ENCODE data around the gene LIX1.
"Not testable (repeated sequence)": the region's sequence is repeated elsewhere in the genome, so short reads cannot be mapped to it uniquely, and the experiment has no call there.

The LIX1 gene

DNA sequence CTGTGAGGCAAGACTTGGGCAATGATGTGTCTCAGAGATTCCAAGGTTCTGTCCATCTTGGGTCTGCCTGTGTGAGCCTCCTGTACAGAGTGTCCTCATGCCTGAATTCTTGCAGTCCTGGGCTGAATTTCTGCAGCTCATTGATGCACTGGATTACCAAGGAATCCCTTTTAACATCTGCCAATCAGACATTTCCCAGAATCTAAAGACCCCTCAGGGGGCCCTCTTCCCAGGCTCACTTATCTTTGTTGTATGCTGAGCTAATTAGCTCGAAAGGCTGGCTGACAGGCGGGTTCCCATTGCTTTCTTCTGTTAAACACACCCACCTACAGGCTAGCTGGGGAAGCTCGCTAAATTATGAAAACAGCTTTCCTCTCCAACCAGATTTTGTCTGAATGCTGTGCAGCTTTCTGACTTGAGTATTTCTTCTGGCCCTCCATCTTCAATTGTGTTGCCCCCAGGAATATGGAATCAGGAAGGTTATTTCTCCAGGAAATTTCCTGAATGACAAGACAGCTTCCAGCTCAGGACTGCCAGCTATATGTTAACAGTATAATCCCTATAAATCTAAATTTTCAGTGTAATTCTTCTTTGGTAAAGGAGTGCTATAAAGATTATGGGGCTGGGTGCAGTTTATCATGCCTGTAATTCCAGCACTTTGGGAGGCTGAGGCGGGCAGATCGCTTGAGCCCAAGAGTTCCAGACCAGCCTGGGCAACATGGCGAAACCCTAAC lies at the start of gene LIX1:
TSS of gene LIX1 (minus strand) at position 91 of the 734 bp plus-strand sequence. CDS start at position 56, 35 bp downstream.
- peak; percentile 29 for DNase-seq (ENCODE audit: low spot score)

DNA sequence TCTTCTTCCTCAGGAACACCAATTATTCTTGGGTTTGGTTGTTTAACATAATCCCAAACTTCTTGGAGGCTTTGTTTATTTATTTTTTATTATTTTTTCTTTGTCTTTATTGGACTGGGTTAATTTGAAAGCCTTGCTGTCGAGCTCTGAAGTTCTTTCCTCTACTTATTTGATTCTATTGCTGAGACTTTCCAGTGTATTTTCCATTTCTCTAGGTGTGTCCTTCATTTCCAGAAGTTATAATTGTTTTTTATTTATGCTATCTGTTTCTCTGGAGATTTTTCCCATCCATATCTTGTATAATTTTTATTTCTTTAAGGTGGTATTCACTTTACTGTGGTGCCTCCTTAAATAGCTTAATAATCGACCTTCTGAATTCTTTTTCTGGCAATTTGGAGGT lies 49.5 kb upstream of the LIX1 start:
- no peak for DNase-seq (ENCODE audit: low spot score)

DNA sequence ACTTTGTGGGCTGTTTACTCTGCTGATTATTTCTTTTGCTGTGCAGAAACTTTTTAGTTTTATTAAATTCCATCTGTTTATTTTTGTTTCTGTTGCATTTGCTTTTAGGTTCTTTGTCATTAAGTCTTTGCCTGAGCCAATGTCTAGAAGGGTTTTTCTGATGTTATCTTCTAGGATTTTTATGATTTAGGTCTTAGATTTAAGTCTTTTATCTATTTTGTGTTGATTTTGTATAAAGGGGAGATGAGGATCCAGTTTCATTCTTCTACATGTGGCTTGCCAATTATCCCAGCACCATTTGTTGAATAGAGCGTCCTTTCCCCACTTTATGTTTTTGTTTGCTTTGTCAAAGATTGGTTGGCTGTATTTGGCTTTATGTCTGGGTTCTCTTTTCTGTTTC lies 47.1 kb upstream of the LIX1 start:
- DNase-seq (ENCODE audit: low spot score): not testable (repeated sequence)

DNA sequence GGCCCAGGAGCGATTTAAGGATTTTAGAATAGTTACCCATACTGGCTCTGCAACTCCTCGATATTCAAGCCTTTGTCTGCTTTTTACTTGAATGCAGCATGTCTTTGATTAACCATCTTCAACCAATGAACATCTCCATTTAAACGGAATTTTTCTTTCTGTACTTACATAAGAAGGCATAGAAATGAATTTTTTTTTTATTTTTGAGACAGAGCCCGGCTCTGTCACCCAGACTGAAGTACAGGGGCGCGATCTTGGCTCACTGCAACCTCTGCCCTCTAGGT lies 41.5 kb upstream of the LIX1 start:
- no peak for DNase-seq (ENCODE audit: low spot score)

DNA sequence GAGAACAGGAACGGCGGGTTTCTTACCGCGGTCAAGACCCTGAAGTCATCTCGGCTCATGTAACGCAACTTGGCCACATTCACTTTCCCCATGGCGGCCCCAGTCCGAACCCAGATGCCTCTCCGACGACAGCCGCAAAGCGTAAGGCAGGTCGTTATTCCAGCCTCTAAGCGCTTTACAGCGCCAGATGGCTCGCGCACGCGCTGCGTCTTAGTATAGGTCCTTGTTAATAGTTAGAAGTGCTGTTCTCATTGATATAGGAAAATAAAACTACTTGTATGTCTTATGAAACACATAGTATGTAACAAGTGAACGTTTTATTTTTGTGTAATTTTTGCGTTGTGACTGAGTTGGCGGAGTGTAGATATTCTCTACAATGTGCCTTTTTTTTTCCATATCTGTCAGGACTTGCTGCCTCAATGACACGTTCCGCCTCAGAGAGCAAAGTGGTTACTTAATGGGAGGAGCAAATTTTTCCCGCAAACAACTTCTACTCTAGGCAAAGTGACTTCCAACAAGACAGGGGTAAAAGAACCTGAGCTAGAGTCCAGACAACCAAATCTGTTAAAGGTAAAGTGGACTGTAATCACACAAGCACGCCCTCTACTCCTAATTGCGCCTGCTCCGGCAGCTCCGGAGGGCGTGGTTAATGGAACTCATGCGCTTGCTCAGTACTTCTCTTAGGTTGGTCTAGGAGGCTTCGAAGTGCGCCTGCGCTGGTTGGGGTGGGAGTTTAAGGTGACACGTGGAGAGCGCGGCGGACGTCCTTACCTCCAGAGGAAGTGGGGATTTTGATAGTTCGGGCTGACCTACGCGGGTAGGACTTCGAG lies 40.9 kb upstream of the LIX1 start, which contains the start of gene RIOK2:
TSS of gene RIOK2 (minus strand) at position 148 of the 830 bp plus-strand sequence. CDS start at position 92, 56 bp downstream.
- DNase-seq (ENCODE audit: low spot score): peak; percentile 97

DNA sequence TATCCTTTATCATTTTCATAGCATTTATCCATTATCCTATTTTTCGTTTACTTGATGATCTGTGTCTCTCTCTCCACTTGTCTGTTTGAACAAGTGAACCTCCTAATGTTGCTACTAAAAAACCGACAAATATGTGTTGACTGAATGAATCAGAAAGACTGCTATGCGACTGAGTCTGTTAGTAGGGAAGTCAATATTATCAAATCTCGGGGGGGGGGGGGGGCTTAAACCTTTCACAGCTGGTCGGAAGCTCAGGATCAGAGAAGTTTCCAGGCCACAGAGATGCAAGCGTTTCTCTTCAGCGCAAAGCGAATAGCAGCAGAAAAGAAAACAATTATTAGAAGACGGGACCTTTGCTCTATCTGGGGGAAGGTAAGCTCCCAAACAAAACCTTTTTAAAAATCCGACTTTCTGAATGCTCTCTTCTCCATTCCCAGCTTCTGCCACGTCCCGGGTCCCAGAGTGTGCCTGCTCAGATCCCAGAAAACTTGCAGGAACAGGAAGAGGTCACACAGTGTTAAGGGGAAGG lies 40.2 kb upstream of the LIX1 start:
- DNase-seq (ENCODE audit: low spot score): no peak

DNA sequence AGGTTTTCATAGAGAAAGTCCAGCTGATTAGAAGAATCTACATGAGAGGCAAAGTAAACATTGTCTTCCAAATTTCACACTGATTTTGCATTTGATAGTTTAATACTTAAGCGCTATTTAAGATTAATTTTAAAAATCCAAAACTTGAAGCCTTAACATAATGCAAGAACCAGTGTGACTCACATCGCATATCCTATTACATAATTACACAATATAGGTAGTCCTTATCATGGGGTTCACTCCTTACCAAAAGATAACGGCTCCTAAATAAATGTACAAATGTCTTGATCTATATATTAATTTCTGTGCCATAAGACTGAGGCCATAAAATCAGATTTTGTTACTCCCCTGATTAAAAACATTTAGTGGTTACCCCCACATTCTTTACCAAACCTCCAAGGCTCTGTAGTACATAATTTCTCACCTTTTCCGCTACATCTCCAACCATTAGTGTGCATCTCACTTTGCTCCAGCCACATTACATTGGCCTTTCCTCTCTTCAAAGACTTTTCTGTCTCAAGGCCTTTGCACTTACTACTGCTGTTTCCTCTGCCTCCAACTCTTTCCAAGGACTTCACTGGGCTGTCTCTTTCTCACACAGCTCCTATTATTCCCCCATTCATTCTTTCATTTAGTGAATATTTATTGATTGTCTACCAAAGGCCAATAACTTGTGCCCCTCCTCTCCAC lies 39.6 kb upstream of the LIX1 start:
- DNase-seq (ENCODE audit: low spot score): no peak

DNA sequence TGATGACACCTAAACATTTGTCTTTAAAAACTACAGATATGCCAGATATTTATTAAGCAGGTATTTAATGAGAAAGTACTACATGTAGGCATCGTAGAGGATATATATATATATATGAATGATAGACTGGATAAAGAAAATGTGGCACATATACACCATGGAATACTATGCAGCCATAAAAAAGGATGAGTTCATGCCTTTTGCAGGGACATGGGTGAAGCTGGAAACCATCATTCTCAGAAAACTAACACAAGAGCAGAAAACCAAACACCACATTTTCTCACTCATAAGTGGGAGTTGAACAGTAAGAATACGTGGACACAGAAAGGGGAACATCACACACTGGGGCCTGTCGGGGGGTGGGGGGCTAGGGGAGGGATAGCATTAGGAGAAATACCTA lies 37.0 kb upstream of the LIX1 start:
- DNase-seq (ENCODE audit: low spot score): not testable (repeated sequence)

DNA sequence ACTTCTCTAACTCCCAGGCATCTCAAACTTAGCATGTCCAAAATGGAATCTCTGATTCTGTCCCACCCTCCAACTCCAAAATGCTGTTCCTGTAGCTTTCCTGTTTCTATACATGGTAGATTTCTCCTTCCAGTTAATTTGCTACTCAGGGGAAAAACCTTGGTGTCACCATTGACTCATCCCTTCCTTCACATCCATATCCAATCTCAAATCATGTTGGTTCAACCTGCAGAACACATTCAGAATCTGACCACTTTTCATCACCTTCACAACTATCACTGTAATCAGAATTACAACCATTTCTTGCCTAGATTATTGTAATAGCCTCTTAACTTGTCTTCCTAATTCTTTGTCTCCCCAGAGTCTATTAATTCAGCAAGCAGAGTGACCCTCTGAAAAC lies 29.8 kb upstream of the LIX1 start:
- DNase-seq (ENCODE audit: low spot score): no peak

DNA sequence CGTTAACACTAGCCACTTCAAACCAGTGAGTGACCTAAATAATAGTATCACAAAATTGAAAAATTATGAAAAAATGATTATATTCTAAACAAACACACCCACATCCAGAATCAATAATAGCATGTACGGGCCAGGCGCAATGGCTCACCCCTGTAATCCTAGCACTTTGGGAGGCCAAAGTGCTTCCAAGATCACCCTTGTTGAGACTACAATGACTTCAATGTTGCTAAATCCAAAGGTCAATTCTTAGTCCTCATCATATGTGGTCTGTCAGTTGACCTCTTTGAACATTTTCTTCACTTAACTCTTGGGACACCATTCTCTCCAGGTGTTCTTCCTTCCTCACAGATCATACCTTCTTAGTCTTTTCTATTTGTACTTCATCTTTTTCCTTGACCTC lies 29.3 kb upstream of the LIX1 start:
- no peak for DNase-seq (ENCODE audit: low spot score)

DNA sequence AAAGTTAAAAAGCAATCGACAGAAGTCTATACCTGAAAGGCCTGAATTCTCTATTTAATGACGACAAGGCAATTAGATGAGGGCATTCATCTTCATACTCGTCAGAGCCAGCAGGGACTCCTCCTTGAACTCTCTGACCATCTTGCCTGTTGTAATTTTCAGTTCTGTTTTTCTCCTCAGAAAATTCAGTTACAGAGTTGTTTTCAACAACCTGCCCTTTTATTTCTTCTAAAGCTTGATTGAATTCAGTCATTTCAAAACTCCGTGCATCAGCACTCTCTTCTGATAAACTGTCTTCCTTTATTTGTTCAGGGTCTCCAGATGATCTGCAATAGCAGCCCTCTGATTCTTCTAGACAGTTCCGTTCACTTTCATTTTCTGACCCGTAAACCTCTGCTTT lies 25.0 kb upstream of the LIX1 start:
- DNase-seq (ENCODE audit: low spot score): no peak

DNA sequence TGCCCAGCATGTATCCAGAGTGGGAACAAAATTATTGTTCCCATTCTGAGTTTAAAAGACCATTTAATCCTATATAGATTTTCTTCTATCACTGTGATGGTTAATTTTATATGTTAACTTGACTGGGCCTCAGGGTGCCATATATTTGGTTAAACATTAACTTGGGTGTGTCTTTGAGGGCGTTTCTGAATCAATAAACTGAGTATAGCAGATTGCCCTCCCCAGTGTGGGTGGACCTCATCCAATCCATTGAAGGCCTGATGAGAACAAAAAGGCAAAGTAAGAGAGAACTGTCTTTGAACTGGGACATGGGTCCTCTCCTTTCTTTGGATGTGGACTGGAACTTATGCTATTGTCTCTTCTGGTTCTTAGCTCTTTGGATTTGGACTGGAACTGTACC lies 23.3 kb upstream of the LIX1 start:
- peak; percentile 56 for DNase-seq (ENCODE audit: low spot score)

DNA sequence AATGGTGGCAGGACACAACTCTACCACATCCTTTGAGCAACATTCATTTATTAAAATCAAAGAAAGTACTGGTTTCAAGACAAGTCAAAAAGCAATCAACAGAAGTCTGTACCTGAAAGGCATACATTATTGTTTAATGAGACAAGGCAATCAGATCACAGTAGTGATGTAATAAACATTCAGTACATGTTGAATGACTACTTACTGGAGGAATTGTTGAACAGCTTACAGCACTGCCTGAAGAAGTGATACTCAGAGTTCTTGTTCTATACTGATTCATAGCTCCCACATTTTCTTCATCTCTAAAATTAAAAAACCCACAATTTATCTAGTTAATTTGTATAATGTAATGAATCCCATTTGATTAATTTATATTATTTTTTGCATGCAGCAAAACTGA lies 22.4 kb upstream of the LIX1 start:
- DNase-seq (ENCODE audit: low spot score): no peak

DNA sequence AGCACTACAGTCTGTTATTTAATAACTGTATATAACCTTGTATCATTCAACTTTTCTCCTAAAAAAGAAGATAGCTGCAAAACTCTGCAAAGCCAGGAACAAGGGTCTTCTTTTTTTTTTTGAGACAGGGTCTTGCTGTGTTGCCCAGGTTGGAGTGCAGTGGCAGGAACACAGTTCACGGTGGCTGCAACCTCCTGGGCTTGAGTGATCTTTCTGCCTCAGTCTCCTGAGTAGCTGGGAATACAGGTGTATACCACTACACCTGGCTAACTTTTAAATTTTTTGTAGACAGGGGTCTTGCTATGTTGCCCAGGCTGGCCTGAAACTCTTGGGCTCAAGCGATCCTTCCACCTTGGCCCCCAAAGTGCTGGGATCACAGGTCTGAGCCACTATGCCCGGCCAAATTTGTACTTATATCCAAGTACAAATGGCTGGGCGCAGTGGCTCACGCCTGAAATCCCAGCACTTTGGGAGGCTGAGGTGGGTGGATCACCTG lies 21.4 kb upstream of the LIX1 start:
- no peak for DNase-seq (ENCODE audit: low spot score)

DNA sequence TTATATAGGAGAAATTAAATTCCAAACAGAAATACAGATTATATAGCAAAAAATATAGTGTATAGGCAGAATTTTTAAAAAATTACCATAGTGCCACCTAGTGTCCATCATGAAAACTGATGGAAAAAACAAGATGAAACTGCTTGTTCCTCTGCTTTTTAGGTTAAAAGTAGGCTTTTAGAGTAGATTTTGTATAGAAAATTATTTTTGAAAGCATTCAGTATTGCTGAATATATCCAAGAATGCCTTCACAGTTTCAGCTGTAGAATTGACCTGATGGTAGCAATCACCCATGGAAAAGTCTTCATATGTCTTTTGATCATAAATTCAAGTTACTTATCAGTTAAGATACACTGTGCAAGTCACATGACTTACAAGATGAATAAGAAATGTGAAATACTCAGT lies 21.0 kb upstream of the LIX1 start:
- DNase-seq (ENCODE audit: low spot score): peak; percentile 24

DNA sequence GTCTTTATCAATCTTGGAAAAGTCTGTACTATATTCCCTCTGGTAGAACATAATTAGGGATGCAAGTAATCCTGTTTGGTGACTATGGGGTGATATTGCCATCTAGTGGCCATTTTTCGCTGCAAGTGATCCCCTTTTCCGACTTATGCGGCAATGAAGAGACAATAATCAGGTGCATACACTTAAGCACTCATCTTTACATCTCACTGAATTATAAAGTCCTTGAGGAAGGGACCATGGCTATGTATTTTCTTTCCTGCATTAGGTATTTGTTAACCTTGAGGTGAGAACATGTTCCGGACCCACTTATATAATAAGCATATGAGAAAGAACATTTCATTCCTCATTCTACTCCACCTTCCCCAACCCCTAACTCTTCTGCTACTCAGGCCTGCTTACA lies 19.6 kb upstream of the LIX1 start:
- DNase-seq (ENCODE audit: low spot score): peak; percentile 68

DNA sequence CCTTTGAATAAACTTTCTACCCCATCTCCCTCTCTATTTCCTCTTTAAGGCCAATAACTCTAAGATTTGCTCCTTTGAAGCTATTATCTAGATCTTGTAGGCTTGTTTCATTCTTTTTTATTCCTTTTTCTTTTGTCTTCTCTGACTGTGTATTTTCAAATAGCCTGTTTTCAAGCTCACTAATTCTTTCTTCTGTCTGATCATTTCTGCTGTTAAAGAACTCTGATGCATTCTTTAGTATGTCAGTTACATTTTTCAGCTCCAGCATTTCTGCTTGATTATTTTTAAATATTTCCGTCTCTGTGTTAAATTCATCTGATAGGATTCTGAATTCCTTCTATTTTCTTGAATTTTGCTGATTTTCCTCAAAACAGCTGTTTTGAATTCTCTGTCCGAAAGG lies 15.3 kb upstream of the LIX1 start:
- no peak for DNase-seq (ENCODE audit: low spot score)

DNA sequence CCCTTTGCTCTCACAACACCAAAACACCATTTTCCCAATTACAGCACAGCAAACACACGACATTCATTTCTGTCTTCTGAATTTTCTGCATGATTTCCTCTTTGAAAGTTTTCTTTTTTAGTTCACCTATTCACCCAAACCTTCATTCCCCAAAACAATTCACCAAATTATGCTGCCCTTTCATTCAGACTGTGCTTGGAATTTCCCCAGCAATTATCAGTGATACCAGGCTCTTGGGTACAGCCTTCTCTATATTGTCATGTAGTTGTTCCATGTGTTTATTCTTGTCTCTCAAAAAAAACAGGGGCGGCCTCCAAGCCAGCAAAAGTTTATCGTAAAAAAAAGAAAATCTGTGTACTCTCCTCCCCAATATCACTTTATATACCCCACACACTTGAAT lies 9.0 kb upstream of the LIX1 start:
- no peak for DNase-seq (ENCODE audit: low spot score)

DNA sequence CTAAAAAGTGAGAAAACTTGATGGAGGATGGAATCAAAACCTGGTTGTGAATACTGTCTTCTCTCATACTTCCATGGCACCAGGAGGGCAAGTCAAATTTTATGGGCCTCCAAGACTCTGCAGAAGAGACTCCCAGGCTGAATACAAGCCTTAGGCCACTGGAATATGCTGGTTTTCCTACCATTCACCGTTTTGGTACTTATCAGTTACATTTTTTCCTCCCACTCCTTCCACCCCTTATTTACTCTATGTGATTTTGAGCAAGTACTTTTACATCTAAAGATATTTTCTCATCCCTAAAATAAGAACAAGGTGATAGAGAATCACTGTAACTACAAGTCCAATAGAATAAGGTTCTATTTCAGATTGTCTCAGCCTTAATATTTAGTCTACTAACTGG lies 8.0 kb upstream of the LIX1 start:
- no peak for DNase-seq (ENCODE audit: low spot score)

DNA sequence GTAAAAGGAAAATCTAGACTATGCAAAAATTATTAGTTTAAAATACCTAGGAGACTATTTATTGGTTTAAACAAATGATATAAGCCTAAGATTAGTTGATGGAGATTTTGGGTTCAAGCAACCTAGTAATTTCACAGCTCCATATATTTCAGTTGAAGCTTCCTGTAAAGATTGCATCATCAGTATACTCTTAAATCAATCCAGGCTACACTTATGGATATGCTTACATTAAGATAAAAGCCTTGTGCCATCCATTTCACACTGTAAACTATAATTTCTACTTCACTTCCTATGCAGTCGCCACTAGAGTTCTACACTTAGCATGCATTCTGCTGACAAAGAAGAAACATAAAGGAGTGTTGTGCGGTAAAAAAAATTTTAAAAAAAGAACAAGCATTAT lies 7.3 kb upstream of the LIX1 start:
- no peak for DNase-seq (ENCODE audit: low spot score)

DNA sequence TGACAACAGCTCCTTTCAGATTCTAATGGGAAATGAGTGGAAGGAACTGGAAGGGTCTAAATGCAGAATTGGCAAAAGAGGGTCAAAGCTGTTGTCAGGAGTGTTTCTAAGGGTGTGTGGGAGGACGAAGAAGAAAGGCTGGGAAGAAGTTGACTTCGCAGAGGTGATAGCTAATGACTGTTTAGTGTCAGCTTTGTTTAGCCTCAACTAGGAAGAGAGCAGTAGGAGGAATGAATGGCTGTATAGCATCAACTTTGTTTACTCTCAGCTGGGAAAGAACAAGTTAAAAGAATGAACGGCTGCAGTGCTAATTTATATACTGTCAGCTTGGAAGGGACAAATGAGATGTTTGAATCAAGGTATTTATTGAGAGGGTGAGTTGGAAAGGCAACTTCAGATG lies 5.9 kb upstream of the LIX1 start:
- no peak for DNase-seq (ENCODE audit: low spot score)

DNA sequence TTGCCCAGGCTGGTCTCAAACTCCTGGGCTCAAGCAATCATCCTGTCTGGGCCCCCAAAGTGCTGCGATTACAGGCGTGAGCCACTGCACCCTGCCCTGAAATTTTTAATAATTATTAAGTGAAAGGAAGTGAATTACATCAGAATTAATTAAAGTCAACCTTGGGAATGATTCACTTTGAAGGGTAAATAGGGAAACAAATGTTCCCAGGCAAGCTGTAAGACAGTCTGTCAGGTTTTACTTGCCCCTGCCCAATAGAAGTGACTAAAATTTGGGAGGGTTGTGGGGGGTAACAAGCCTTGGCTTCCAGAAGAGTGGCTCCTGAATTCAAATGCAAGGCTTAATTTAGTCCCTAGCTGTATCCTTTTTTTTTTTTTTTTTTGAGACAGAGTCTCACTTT lies 1.3 kb upstream of the LIX1 start:
- no peak for DNase-seq (ENCODE audit: low spot score)

DNA sequence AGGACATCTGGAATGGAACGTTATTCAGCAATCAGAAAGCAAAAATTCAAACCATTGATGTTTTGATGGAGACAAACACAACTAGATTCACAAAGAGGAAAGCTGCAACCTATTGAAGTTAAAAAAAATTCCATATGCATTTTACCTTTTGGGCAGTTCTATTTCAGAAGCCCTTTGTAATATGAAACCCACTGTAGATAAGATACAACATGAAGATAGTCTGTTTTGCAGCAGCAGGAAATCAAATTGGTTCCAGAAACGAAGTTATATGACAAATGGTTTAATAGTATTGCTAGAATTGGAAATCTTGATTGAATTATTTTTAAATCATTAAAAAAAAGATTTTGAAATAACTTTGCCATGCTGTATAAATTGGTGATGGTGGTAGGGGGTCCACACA lies 872 bp downstream of the LIX1 start:
- no peak for DNase-seq (ENCODE audit: low spot score)

Data from LoVo (cell line).